ENCODE measurements around the gene CTAG1A. TPM values are rescaled to one million over a fixed set of nuclear protein-coding genes. Genes with fewer than 3 reads are reported as not detected.
"Not testable (repeated sequence)": the region's sequence is repeated elsewhere in the genome, so short reads cannot be mapped to it uniquely, and the experiment has no call there.

The CTAG1A gene
- total RNA-seq, 2 donors from 2014 or later: not detected

DNA sequence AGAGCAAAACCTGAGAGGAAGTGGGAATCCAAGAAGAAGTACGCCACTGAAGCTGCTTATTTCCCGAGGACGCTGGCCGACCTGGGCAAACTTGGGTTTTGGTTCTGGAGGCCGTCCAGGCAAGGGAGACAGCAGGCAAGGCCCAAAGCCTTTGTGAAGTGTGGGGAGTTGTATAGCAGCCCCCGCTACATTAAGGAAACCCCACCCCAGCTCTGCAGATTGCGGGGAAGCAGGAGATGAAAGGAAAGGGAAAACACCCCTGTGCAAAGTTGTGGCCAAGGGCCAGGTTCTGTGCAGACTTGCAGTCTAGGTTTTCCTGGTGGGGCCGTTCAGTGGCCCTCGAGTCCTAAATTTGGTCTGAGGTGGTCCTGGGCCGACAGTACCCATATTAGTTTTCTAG lies 11.9 kb upstream of the CTAG1A start:
- not testable (repeated sequence) for H3K9me3 ChIP-seq; H3K36me3 ChIP-seq; DNase-seq (ENCODE audit: low spot score); H3K27me3 ChIP-seq (replicated peaks; ENCODE audit: insufficient read depth); H3K27ac ChIP-seq; ATAC-seq (ENCODE audit: insufficient number of reproducible peaks, low FRiP score, low read depth); H3K4me3 ChIP-seq; H3K4me1 ChIP-seq (ENCODE audit: control insufficient read depth in 1 of 2, low read depth in 2 of 2)

DNA sequence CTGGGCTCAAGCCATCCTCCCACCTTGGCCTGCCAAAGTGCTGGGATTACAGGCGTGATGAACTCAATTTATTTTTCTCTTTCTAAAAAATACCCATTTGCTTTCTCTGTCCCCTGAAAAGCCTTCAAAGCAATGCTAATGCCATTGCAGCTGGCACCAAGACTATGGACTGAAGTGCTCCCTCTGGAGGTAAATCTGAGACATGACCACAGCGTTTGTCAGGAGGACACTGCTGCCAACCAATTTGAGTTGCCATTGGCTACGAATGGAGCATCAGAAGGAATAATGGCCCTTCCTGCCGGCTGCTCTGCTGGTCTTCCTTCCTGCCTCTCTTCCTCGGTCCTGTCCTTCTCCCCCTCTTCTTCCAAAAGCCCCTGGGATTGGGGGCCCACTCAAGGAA lies 9.9 kb upstream of the CTAG1A start:
- H3K9me3 ChIP-seq; DNase-seq (ENCODE audit: low spot score); H3K27ac ChIP-seq; H3K4me3 ChIP-seq; H3K27me3 ChIP-seq (replicated peaks; ENCODE audit: insufficient read depth); H3K4me1 ChIP-seq (ENCODE audit: control insufficient read depth in 1 of 2, low read depth in 2 of 2); H3K36me3 ChIP-seq; ATAC-seq (ENCODE audit: insufficient number of reproducible peaks, low FRiP score, low read depth): not testable (repeated sequence)

DNA sequence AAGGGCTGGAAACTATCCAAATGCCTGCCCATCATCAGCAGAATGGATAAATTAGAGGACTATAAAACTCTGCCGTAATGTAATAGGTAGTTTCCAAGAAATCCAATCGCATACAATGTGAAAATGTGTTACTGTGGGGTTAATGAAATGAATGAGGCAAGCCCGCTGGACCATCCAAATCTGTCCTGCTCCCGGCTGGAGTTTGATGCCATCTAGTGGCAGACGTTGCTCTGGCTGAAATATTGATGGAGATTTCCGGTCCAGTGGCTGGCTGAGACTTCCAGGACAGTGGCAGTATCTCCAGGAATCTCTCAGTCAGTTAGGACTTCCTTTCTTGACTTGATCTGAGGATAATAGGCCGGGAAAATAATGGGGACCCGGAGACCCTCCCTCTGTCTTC lies 1.9 kb upstream of the CTAG1A start:
- DNase-seq (ENCODE audit: low spot score); H3K27me3 ChIP-seq (replicated peaks; ENCODE audit: insufficient read depth); H3K9me3 ChIP-seq; H3K4me1 ChIP-seq (ENCODE audit: control insufficient read depth in 1 of 2, low read depth in 2 of 2); H3K4me3 ChIP-seq; ATAC-seq (ENCODE audit: insufficient number of reproducible peaks, low FRiP score, low read depth); H3K27ac ChIP-seq; H3K36me3 ChIP-seq: not testable (repeated sequence)

DNA sequence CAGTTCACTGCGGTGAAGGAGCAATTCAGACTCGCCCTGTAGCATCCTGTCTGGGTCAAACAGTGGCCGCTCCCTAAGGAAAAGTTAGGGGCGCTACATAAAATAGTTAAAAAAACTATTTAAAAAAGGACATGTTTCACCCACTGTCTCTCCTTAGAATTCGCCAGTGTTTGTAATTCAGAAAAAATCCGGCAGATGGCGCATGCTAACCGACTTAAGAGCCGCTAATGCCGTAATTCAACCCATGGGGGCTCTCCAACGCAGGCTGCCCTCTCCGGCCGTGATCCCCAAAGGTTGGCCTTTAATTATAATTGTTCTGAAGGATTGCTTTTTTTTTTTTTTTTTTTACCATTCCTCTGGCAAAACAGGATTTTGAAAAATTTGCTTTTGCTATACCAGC lies 5.5 kb downstream of the CTAG1A start:
- not testable (repeated sequence) for ATAC-seq (ENCODE audit: insufficient number of reproducible peaks, low FRiP score, low read depth); H3K9me3 ChIP-seq

DNA sequence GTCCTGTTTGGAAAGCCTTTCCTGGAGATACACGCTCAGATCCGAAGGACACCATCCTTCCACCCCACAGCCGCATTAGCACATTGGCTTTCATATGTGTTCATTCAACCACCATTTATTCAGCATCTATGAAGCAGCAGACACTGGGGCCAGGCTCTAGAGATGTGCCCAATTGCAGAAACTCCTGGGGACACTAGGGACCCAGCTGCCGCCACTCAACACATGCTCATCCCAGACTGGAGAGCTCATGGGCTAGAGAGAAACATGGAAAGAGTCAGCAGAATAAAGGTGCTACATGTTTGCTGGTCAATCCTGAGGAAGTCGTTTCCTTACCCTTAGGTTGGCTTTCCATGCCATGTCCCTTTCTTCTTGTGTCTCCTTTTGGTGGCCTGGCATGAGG lies 7.6 kb downstream of the CTAG1A start:
- no peak for DNase-seq (ENCODE audit: low spot score)
- H3K9me3 ChIP-seq: no peaks in the 10 kb centered on the region
- H3K27ac ChIP-seq: no peak overlapping the region
- H3K4me3 ChIP-seq: no peak overlapping the region
- TF ChIP-seq, protein P1, sequence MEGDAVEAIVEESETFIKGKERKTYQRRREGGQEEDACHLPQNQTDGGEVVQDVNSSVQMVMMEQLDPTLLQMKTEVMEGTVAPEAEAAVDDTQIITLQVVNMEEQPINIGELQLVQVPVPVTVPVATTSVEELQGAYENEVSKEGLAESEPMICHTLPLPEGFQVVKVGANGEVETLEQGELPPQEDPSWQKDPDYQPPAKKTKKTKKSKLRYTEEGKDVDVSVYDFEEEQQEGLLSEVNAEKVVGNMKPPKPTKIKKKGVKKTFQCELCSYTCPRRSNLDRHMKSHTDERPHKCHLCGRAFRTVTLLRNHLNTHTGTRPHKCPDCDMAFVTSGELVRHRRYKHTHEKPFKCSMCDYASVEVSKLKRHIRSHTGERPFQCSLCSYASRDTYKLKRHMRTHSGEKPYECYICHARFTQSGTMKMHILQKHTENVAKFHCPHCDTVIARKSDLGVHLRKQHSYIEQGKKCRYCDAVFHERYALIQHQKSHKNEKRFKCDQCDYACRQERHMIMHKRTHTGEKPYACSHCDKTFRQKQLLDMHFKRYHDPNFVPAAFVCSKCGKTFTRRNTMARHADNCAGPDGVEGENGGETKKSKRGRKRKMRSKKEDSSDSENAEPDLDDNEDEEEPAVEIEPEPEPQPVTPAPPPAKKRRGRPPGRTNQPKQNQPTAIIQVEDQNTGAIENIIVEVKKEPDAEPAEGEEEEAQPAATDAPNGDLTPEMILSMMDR (IDR thresholded peaks at IDR 0.05): no peak
- no peaks in the 10 kb centered on the region for H3K4me1 ChIP-seq (ENCODE audit: control insufficient read depth in 1 of 2, low read depth in 2 of 2)
- no peaks in the 10 kb centered on the region for H3K27me3 ChIP-seq (replicated peaks; ENCODE audit: insufficient read depth)
- no peaks in the 10 kb centered on the region for H3K36me3 ChIP-seq
- no peak for ATAC-seq (ENCODE audit: insufficient number of reproducible peaks, low FRiP score, low read depth)

More for the DNA sequence above, 5.5 kb downstream of the CTAG1A start:
- H3K4me3 ChIP-seq; H3K4me1 ChIP-seq (ENCODE audit: control insufficient read depth in 1 of 2, low read depth in 2 of 2); H3K27me3 ChIP-seq (replicated peaks; ENCODE audit: insufficient read depth); DNase-seq (ENCODE audit: low spot score); H3K27ac ChIP-seq; H3K36me3 ChIP-seq: not testable (repeated sequence)

DNA sequence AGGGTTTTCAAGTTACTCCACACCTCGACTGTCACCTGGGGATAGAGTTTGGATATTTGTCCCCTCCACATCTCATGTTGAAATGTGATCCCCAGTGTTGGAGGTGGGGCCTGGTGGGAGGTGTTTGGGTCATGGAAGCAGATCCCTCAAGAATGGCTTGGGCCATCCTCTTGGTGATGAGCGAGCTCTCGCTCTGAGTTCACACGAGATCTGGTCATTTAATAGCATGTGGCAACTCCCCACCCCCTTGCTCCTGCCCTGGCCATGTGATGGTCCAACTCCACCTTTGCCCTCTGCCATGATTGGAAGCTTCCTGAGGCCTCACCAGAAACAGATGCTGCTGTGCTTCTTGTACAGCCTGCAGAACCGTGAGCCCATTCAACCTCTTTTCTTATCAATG lies 8.3 kb downstream of the CTAG1A start:
- H3K36me3 ChIP-seq: no peaks in the 10 kb centered on the region
- DNase-seq (ENCODE audit: low spot score) (no peak), ATAC-seq (ENCODE audit: insufficient number of reproducible peaks, low FRiP score, low read depth) (no peak)
- TF ChIP-seq, protein P1 (IDR thresholded peaks at IDR 0.05): no peak
- H3K4me1 ChIP-seq (ENCODE audit: control insufficient read depth in 1 of 2, low read depth in 2 of 2): no peaks in the 10 kb centered on the region
- no peaks in the 10 kb centered on the region for H3K9me3 ChIP-seq
- H3K27ac ChIP-seq: no peak overlapping the region
- no peaks in the 10 kb centered on the region for H3K27me3 ChIP-seq (replicated peaks; ENCODE audit: insufficient read depth)
- no peak overlapping the region for H3K4me3 ChIP-seq

DNA sequence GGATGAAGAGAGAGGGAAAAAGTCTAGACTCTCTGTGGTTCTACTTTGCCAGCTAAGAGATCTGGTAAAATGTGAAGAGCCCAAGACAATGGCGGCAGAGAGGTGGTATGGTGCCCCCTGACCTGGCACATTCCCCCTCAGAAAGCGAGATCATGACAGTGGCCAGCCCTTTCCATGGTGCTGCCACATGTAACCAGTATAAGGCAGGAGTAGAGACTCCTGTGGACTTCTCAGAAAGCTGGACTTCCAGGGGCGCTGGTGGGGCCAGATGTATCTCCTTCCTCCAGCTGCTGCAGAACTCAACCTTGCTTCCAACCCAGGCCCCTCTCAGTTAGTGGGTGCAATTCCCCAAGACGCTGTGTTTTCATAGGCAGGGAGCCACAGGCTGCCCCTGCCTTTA lies 9.6 kb downstream of the CTAG1A start:
- H3K36me3 ChIP-seq: no peaks in the 10 kb centered on the region
- H3K27me3 ChIP-seq (replicated peaks; ENCODE audit: insufficient read depth): no peaks in the 10 kb centered on the region
- no peaks in the 10 kb centered on the region for H3K4me1 ChIP-seq (ENCODE audit: control insufficient read depth in 1 of 2, low read depth in 2 of 2)
- no peak overlapping the region for H3K4me3 ChIP-seq
- DNase-seq (ENCODE audit: low spot score): no peak
- TF ChIP-seq, protein P1 (IDR thresholded peaks at IDR 0.05): no peak
- no peaks in the 10 kb centered on the region for H3K9me3 ChIP-seq
- ATAC-seq (ENCODE audit: insufficient number of reproducible peaks, low FRiP score, low read depth): no peak
- H3K27ac ChIP-seq: no peak overlapping the region
